Mesenchymal stem cell (in vitro differentiated cells and primary cell): ENCODE data around the gene RHNO1.

Experiments used
- DNase-seq: peaks from one replicate; pipeline ENCODE4 v3.0.0-alpha.2; 2013
- H2AFZ ChIP-seq: one replicate; pipeline ENCODE4 v1.6.1; 2013; ENCODE audit warnings: low read depth, mild to moderate bottlenecking, control low read depth, inconsistent platforms, low read length, moderate library complexity
- H2AK5ac ChIP-seq: 2 replicates; pipeline ENCODE4 v1.6.1; 2013; ENCODE audit warnings: low read length, moderate library complexity, mild to moderate bottlenecking, inconsistent platforms; ENCODE audit not compliant: severe bottlenecking
- H2BK120ac ChIP-seq: one replicate; pipeline ENCODE4 v1.6.1; 2013; ENCODE audit warnings: low read depth, mild to moderate bottlenecking, inconsistent platforms, low read length, moderate library complexity
- H2BK12ac ChIP-seq, 2 experiments: one replicate each; pipeline ENCODE4 v1.6.1; 2013; ENCODE audit warnings: inconsistent platforms in 2 of 2, low read length in 2 of 2, mild to moderate bottlenecking in 2 of 2, moderate library complexity in 2 of 2, control low read depth in 1 of 2
- H2BK15ac ChIP-seq: one replicate; pipeline ENCODE4 v1.6.1; 2013; ENCODE audit warnings: mild to moderate bottlenecking, low read depth, inconsistent platforms; ENCODE audit not compliant: poor library complexity, severe bottlenecking
- H2BK5ac ChIP-seq: 2 replicates; pipeline ENCODE4 v1.6.1; 2013; ENCODE audit warnings: low read depth, mild to moderate bottlenecking, low read length, control low read depth, inconsistent platforms; ENCODE audit not compliant: poor library complexity, severe bottlenecking
- H3K14ac ChIP-seq, 2 experiments: one replicate each; pipeline ENCODE4 v1.6.1; 2013; ENCODE audit warnings: inconsistent platforms in 2 of 2, low read length in 2 of 2, control low read depth in 1 of 2, mild to moderate bottlenecking in 1 of 2, moderate library complexity in 1 of 2
- H3K18ac ChIP-seq, 2 experiments: one replicate each; pipeline ENCODE4 v1.6.1; 2013; ENCODE audit warnings: inconsistent platforms in 2 of 2, low read length in 2 of 2, control low read depth in 1 of 2, low read depth in 1 of 2, mild to moderate bottlenecking in 1 of 2
- H3K23ac ChIP-seq, 2 experiments: one replicate each; pipeline ENCODE4 v1.6.1; 2013; ENCODE audit warnings: inconsistent platforms in 2 of 2, low read length in 2 of 2, mild to moderate bottlenecking in 2 of 2, moderate library complexity in 2 of 2, control low read depth in 1 of 2
- H3K27ac ChIP-seq: 2 replicates; pipeline ENCODE4 v1.5.1; 2013; ENCODE audit warnings: mild to moderate bottlenecking, moderate library complexity, low read length, control low read depth, inconsistent platforms; ENCODE audit not compliant: poor library complexity, severe bottlenecking
- H3K27me3 ChIP-seq, 2 experiments: 2 replicates each; pipeline versions ENCODE4 v1.6.1 to v1.7.0; 2013; ENCODE audit warnings: low read length in 2 of 2, mild to moderate bottlenecking in 2 of 2, moderate library complexity in 2 of 2, control low read depth in 1 of 2, inconsistent platforms in 1 of 2; ENCODE audit not compliant: control insufficient read depth in 1 of 2, insufficient read depth in 1 of 2
- H3K36me3 ChIP-seq, 2 experiments: 2 replicates each; pipeline versions ENCODE4 v1.6.1 to v1.7.0; 2013; ENCODE audit warnings: low read length in 2 of 2, control low read depth in 1 of 2, inconsistent platforms in 1 of 2, low read depth in 1 of 2, mild to moderate bottlenecking in 1 of 2; ENCODE audit not compliant: insufficient read depth in 2 of 2, control insufficient read depth in 1 of 2
- H3K4ac ChIP-seq, 2 experiments: one replicate each; pipeline ENCODE4 v1.6.1; 2013; ENCODE audit warnings: inconsistent platforms in 2 of 2, low read length in 2 of 2, mild to moderate bottlenecking in 2 of 2, moderate library complexity in 2 of 2, control low read depth in 1 of 2, low read depth in 1 of 2
- H3K4me1 ChIP-seq: 2 replicates; pipeline ENCODE4 v1.6.1; 2013; ENCODE audit warnings: low read depth, low read length, control low read depth; ENCODE audit not compliant: control insufficient read depth, insufficient read depth
- H3K4me2 ChIP-seq: 2 replicates; pipeline ENCODE4 v1.6.1; 2013; ENCODE audit warnings: low read length, mild to moderate bottlenecking, inconsistent platforms; ENCODE audit not compliant: poor library complexity, severe bottlenecking
- H3K4me3 ChIP-seq, 2 experiments: 2 replicates each; pipeline versions ENCODE4 v1.5.1 to v1.7.0; 2013; ENCODE audit warnings: low read length in 2 of 2, mild to moderate bottlenecking in 2 of 2, control low read depth in 1 of 2, low read depth in 1 of 2; ENCODE audit not compliant: insufficient read depth in 1 of 2
- H3K79me1 ChIP-seq: replicated peaks from 2 replicates; pipeline ENCODE4 v1.6.1; 2013; ENCODE audit warnings: mild to moderate bottlenecking, control low read depth, low read length, inconsistent platforms; ENCODE audit not compliant: poor library complexity, severe bottlenecking
- H3K9ac ChIP-seq: 2 replicates; pipeline ENCODE4 v1.7.0; 2013; ENCODE audit warnings: mild to moderate bottlenecking, low read length, moderate library complexity
- H3K9me3 ChIP-seq: 2 replicates; pipeline ENCODE4 v1.7.0; 2013; ENCODE audit warnings: mild to moderate bottlenecking, low read length; ENCODE audit not compliant: control insufficient read depth
- H4K8ac ChIP-seq: one replicate; pipeline ENCODE4 v1.6.1; 2013; ENCODE audit warnings: inconsistent platforms, mild to moderate bottlenecking, low read length, moderate library complexity
- H4K91ac ChIP-seq: one replicate; pipeline ENCODE4 v1.6.1; 2013; ENCODE audit warnings: mild to moderate bottlenecking, low read length, inconsistent platforms
- WGBS: methylation state at CpG from one replicate; pipeline ENCODE4 v1.1.7; 2013; ENCODE audit warnings: mixed read lengths; 5-methylcytosine and 5-hydroxymethylcytosine counted together

RHNO1 gene

DNA sequence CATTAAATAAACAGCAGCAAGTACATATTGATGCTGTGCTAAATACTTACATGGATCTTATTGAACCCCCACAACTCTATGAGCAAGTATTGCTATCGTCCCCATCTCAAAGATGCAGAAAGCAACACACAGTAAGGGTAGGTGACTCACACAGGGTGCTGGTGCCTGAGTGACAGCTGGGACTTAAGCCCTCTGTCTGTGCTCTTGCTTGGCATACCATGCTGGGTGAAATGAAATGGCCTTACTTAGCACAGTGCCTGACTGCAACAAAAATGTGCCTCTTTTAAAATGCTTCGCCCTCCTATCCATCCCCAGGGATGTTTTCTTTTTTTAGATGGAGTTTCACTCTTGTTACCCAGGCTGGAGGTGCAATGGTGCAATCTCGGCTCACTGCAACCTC is 21.0 kb upstream of the RHNO1 start:
- H3K27me3 ChIP-seq, result no peaks in the 10 kb centered on the region
- H2BK5ac ChIP-seq, result no peak overlapping the region
- no peak overlapping the region for H2AK5ac ChIP-seq
- H4K8ac ChIP-seq, result no peak overlapping the region
- H2BK120ac ChIP-seq, result no peak overlapping the region
- no peak overlapping the region for H3K14ac ChIP-seq
- H2BK12ac ChIP-seq, result no peak overlapping the region
- no peak overlapping the region for H3K23ac ChIP-seq
- H4K91ac ChIP-seq, result no peak overlapping the region
- H3K18ac ChIP-seq, result no peak overlapping the region
- peaks cover 1% of the 10 kb centered on the region for H3K4me1 ChIP-seq
- H2BK15ac ChIP-seq, result no peak overlapping the region
- H2AFZ ChIP-seq, result no peak overlapping the region
- H3K4ac ChIP-seq, result no peak overlapping the region
- no peaks in the 10 kb centered on the region for H3K9me3 ChIP-seq
- H3K36me3 ChIP-seq, result peaks cover 9 to 15% of the 10 kb centered on the region in 2 experiments
- DNase-seq, result peak; percentile 9
- no peaks in the 10 kb centered on the region for H3K79me1 ChIP-seq
- H3K4me3 ChIP-seq, result no peak overlapping the region
- no peak overlapping the region for H3K27ac ChIP-seq
- no peak overlapping the region for H3K9ac ChIP-seq
- H3K4me2 ChIP-seq, result no peak overlapping the region
- 87% methylated on average over 2 of the region's 3 CpGs for WGBS

- no peaks in the 10 kb centered on the region for H3K27me3 ChIP-seq
- H3K9ac ChIP-seq, result no peak within 1 kb of the TSS
- no peak within 1 kb of the TSS for H3K18ac ChIP-seq
- H3K36me3 ChIP-seq, result peaks cover 9 to 15% of the 10 kb centered on the region in 2 experiments
- H2AFZ ChIP-seq, result no peak within 1 kb of the TSS
- WGBS, result 74% methylated on average over 3 of the region's 3 CpGs
- no peak within 1 kb of the TSS for H2BK15ac ChIP-seq
- H3K4ac ChIP-seq, result no peak within 1 kb of the TSS
- H3K79me1 ChIP-seq, result no peaks in the 10 kb centered on the region
- H4K8ac ChIP-seq, result no peak within 1 kb of the TSS
- H4K91ac ChIP-seq, result no peak within 1 kb of the TSS
- no peak within 1 kb of the TSS for H3K4me3 ChIP-seq
- H2BK12ac ChIP-seq, result no peak within 1 kb of the TSS
- no peak within 1 kb of the TSS for H2BK120ac ChIP-seq
- no peak within 1 kb of the TSS for H3K23ac ChIP-seq
- peaks cover 1% of the 10 kb centered on the region for H3K4me1 ChIP-seq
- no peak within 1 kb of the TSS for H3K27ac ChIP-seq
- no peak within 1 kb of the TSS for H3K14ac ChIP-seq
- no peak within 1 kb of the TSS for H3K4me2 ChIP-seq
- no peak within 1 kb of the TSS for H2BK5ac ChIP-seq
- no peak within 1 kb of the TSS for H2AK5ac ChIP-seq
- peak; percentile 20 for DNase-seq
- H3K9me3 ChIP-seq, result no peaks in the 10 kb centered on the region
Measured at GRCh38 chr12:2857021-2857431, 20.0 kb upstream of the RHNO1 start, which contains the start of gene TEX52. Gene TEX52, minus strand, starts transcription at chr12:2857039. Its CDS starts 13 bp downstream, at chr12:2857026.

GRCh38 chr12:2857576-2857975 is 19.4 kb upstream of the RHNO1 start:
- Histone ChIP-seq H3K14ac (no peak overlapping the region), H3K9ac (no peak overlapping the region)
- 92% methylated on average over 6 of the region's 7 CpGs for WGBS

DNA sequence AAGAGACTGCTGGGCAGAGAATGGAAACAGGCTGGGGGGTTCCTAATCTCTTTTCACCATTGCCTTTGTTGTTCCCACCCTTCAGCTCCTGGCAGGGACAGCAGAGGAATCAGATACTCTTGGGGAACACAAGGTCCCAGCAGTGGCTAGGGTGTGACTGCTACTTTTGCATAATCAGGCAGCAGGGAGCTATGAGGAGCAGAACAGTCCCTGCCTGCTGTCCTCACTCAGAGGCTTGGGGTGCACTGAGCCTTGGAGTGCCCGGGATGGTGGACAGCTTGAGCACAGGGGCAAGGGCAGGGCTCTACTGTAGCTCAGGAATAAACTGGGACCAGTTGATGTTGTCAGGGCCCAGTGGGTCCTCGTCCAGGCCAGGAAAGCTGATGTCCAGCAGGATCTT is 18.7 kb upstream of the RHNO1 start:
- no peak overlapping the region for H2BK5ac ChIP-seq
- H3K4ac ChIP-seq, result no peak overlapping the region
- H3K14ac ChIP-seq, result peak overlapping the region in 1 of 2 experiments; percentile 18
- no peak for DNase-seq
- no peaks in the 10 kb centered on the region for H3K79me1 ChIP-seq
- no peak overlapping the region for H2BK120ac ChIP-seq
- H3K4me2 ChIP-seq, result no peak overlapping the region
- H4K91ac ChIP-seq, result no peak overlapping the region
- H2BK15ac ChIP-seq, result no peak overlapping the region
- no peak overlapping the region for H3K18ac ChIP-seq
- no peak overlapping the region for H2BK12ac ChIP-seq
- H3K27me3 ChIP-seq, result no peaks in the 10 kb centered on the region
- H3K9ac ChIP-seq, result no peak overlapping the region
- no peaks in the 10 kb centered on the region for H3K9me3 ChIP-seq
- H3K36me3 ChIP-seq, result peaks cover 15 to 18% of the 10 kb centered on the region in 2 experiments
- H2AK5ac ChIP-seq, result no peak overlapping the region
- 94% methylated on average over 2 of the region's 2 CpGs for WGBS
- H3K27ac ChIP-seq, result no peak overlapping the region
- no peak overlapping the region for H2AFZ ChIP-seq
- no peak overlapping the region for H3K4me3 ChIP-seq
- peaks cover 1% of the 10 kb centered on the region for H3K4me1 ChIP-seq
- no peak overlapping the region for H3K23ac ChIP-seq
- H4K8ac ChIP-seq, result no peak overlapping the region

More at GRCh38 chr12:2857576-2857975, 19.4 kb upstream of the RHNO1 start:
- Histone ChIP-seq H3K4ac (no peak overlapping the region), H2BK15ac (no peak overlapping the region), H2BK120ac (no peak overlapping the region), H3K18ac (no peak overlapping the region), H3K27ac (no peak overlapping the region), H4K91ac (no peak overlapping the region), H2AK5ac (no peak overlapping the region), H3K27me3 (no peaks in the 10 kb centered on the region), H3K4me2 (no peak overlapping the region), H3K79me1 (no peaks in the 10 kb centered on the region), H4K8ac (no peak overlapping the region), H3K36me3 (peaks cover 12 to 15% of the 10 kb centered on the region in 2 experiments), H2BK5ac (no peak overlapping the region), H3K4me1 (peaks cover 1% of the 10 kb centered on the region), H3K23ac (no peak overlapping the region), H3K4me3 (no peak overlapping the region), H2AFZ (no peak overlapping the region), H2BK12ac (no peak overlapping the region), H3K9me3 (no peaks in the 10 kb centered on the region)
- no peak for DNase-seq
